Natural killer cell treated with Interleukin-12 subunit alpha and Interleukin-12 subunit beta and Interleukin-15 and Interleukin-18, amount 100 ng/mL, for 72 hours (primary cell): ENCODE results near the gene SLC16A6. TPM values are rescaled to one million over a fixed set of nuclear protein-coding genes. Genes with fewer than 3 reads are reported as not detected.
"Not testable (repeated sequence)": the region's sequence is repeated elsewhere in the genome, so short reads cannot be mapped to it uniquely, and the experiment has no call there.

Experiments
- ATAC-seq, 2 donors: fragments of 150-1000 bp; cut with Tn5 transposase in 1 of 2; sonication (Bioruptor Pico), chemical (Tn5 transposase) in 1 of 2; 2 replicates each; pipeline ENCODE4 v1.10.0; 2021
- DNase-seq: peaks from one replicate; pipeline ENCODE4 v3.0.0; 2022; ENCODE audit warnings: low spot score
- H3K27ac Mint-ChIP-seq, 2 donors: 1 replicate in 1 of 2; 2 replicates in 1 of 2; pipeline ENCODE4 v1.8.0; 2022; ENCODE audit warnings: mixed read lengths in 2 of 2, mild to moderate bottlenecking in 1 of 2, moderate library complexity in 1 of 2
- H3K27me3 Mint-ChIP-seq, 2 donors: 1 replicate in 1 of 2; 2 replicates in 1 of 2; pipeline ENCODE4 v1.8.0; 2022; ENCODE audit warnings: mixed read lengths in 2 of 2
- H3K36me3 Mint-ChIP-seq: one replicate; pipeline ENCODE4 v1.8.0; 2022; ENCODE audit warnings: mixed read lengths
- H3K4me1 Mint-ChIP-seq, 2 donors: 1 replicate in 1 of 2; 2 replicates in 1 of 2; pipeline ENCODE4 v1.8.0; 2022; ENCODE audit warnings: low read depth in 2 of 2, mixed read lengths in 2 of 2, mild to moderate bottlenecking in 1 of 2
- H3K4me3 Mint-ChIP-seq: one replicate; pipeline ENCODE4 v1.8.0; 2022; ENCODE audit warnings: mixed read lengths
- H3K9me3 Mint-ChIP-seq: 2 replicates; pipeline ENCODE4 v1.8.0; 2022; ENCODE audit warnings: mixed read lengths
- total RNA-seq, 2 donors: library from RNA; stranded (reverse); gene quantifications; one replicate each; pipeline ENCODE4 v1.2.3, GENCODE V29; 2022

Gene SLC16A6
- 1 to 10 TPM; 2.4 to 5.8 TPM for total RNA-seq

DNA sequence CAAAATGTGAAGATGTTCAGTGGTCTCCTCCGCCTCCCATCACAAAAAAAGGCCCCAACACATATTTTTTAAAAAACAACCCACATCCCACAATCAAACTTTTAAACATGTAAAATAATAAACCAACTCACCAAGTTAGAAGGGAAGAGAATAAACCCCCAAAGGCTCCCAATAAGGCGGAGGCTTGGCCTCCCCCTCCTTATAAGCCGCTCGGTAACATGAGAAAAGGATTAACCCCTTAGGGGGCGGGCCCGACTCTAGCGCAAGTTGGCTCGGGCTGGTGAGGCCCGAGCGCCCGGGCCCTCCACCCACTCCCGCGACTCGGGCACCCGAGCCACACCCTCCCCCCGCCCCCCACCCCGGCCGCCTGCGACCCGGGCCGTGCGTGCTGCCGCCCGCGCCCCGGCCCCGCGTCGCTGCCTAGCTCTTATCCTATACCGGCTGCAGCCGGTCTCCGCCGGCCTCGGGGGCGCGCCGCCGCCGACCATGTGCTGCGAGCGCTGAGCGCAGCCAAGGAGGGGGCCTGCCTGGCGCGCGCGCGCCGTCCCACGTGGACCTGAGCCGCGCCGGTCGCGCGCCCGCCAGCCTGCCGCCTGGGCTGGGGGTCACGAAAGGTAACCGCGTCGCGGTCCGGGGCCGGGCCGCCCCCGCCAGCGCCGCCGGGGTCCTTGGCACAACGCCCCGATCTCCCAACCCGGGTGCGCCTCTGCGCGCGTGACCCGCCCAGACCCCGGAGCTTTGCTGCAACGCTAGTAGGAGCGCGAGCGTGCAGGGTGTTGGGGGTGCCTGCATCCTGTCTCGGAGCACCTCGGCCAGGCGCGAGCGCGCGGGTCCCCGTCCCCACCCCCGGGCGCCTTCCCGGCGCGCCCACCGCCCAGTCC lies at the start of gene SLC16A6, which contains the start of gene ARSG:
SLC16A6 (minus strand) TSS at position 173 of the 881 bp plus-strand sequence. CDS start 12,807 bp downstream, outside the sequence.
ARSG (plus strand) TSS at position 541 of the 881 bp plus-strand sequence. CDS start 15,999 bp downstream, outside the sequence.
- Mint-ChIP-seq H3K4me3 (peak within 1 kb of the TSS; percentile 98), H3K27me3 (peaks cover 0 to 2% of the 10 kb centered on the region in 2 donors), H3K27ac (peak within 1 kb of the TSS; percentile 93 to 97), H3K9me3 (no peaks in the 10 kb centered on the region), H3K36me3 (no peaks in the 10 kb centered on the region), H3K4me1 (peaks cover 56 to 60% of the 10 kb centered on the region in 2 donors)
- DNase-seq: peak; percentile 79
- peak; percentile 75 to 78 for ATAC-seq

DNA sequence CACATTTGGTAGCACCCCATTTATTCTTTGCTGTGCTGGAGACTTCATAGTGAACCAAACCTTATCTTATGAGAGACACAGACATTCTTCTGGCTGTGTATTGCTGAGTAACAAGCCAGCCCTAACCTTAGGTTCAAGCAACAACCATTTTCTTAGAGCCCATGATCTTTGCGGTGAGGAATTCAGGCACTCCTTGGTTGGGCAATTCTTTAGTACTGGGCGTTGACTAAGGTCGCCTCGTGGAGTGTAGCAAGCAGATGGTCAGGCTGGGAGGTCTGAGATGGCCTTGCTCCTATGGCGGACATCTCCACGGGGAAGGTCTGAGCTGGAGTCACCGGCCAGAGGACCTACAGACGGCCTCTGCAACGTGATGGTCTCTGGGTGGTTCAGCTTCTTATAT lies 43.5 kb upstream of the SLC16A6 start:
- Mint-ChIP-seq H3K4me3 (no peak overlapping the region), H3K4me1 (peaks cover 0 to 4% of the 10 kb centered on the region in 2 donors), H3K27ac (no peak overlapping the region), H3K36me3 (peaks cover 11% of the 10 kb centered on the region), H3K9me3 (peaks cover 4% of the 10 kb centered on the region), H3K27me3 (no peaks in the 10 kb centered on the region)
- ATAC-seq (no peak), DNase-seq (no peak)

DNA sequence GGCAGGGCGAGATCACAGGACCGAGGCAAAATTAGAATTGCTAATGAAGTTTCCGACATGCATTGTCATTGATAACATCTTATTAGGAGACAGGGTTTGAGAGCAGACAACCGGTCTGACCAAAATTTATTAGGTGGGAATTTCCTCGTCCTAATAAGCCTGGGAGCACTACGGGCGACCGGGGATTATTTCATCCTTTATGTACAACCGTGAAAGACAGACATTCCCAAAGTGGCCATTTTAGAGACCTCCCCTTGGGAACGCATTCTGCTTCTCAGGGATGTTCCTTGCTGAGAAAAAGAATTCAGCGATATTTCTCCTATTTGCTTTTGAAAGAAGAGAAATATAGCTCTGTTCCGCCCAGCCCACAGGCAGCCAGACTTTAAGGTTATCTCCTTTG lies 41.0 kb upstream of the SLC16A6 start:
- H3K27me3 Mint-ChIP-seq, H3K4me3 Mint-ChIP-seq, H3K27ac Mint-ChIP-seq, H3K9me3 Mint-ChIP-seq, DNase-seq, ATAC-seq: not testable (repeated sequence)
- Mint-ChIP-seq H3K36me3 (peaks cover 11% of the 10 kb centered on the region), H3K4me1 (peaks cover 8 to 14% of the 10 kb centered on the region in 2 donors)

DNA sequence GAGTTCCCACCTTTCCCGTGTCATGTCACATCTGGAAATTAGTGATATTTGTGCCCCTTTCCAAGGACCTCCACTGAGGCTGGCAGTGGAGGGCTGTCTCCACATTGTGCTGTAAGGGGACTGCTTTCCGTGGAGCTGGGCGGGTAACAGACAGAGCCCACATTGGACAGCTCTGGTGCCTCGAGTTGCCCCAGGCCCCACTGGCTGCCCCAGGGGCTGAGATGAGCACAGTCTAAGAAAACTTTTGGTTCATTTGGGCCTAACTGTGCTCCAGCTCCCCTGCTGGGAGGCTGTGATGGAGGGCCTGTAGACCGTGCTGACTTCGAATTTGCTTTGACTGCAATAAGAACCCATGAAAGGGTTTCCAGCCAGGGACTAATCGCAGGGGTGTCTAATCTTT lies 38.4 kb upstream of the SLC16A6 start:
- no peak for DNase-seq
- H3K9me3 Mint-ChIP-seq: peaks cover 4% of the 10 kb centered on the region
- no peaks in the 10 kb centered on the region for H3K27me3 Mint-ChIP-seq
- H3K27ac Mint-ChIP-seq: no peak overlapping the region
- no peak overlapping the region for H3K4me3 Mint-ChIP-seq
- H3K4me1 Mint-ChIP-seq: peaks cover 20 to 22% of the 10 kb centered on the region in 2 donors
- H3K36me3 Mint-ChIP-seq: peaks cover 11% of the 10 kb centered on the region
- no peak for ATAC-seq

- Mint-ChIP-seq H3K27ac (no peak overlapping the region), H3K4me3 (no peak overlapping the region), H3K4me1 (peaks cover 20 to 25% of the 10 kb centered on the region in 2 donors), H3K9me3 (peaks cover 4% of the 10 kb centered on the region), H3K27me3 (no peaks in the 10 kb centered on the region), H3K36me3 (peaks cover 11% of the 10 kb centered on the region)
- DNase-seq (no peak), ATAC-seq (no peak)
These were observed 37.7 kb upstream of the SLC16A6 start for GRCh38 chr17:68328676-68329075.

- DNase-seq: no peak
- Mint-ChIP-seq H3K27ac (no peak overlapping the region), H3K4me1 (peaks cover 20 to 25% of the 10 kb centered on the region in 2 donors), H3K9me3 (peaks cover 4% of the 10 kb centered on the region), H3K36me3 (peaks cover 11% of the 10 kb centered on the region), H3K4me3 (no peak overlapping the region), H3K27me3 (no peaks in the 10 kb centered on the region)
- no peak for ATAC-seq
These were observed 37.1 kb upstream of the SLC16A6 start for GRCh38 chr17:68327823-68328557.

DNA sequence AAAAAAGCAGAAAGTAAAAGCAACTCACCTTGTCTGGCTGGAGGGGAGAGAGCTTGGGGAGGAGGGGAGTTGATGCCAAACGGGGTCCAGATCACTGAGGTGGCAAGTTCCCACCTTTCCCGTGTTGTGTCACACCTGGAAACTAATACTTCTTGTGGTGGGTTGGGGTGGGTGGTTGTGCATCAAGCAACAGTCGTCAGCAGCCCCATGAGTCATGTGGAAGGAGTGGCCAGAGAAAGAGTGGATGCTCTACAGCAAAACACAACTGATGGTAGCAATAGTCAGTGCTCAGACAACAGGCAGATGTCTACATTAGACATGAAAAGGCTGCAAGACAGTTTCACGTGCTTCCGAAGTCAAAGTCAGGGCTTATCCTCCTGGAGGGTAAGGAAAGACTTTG lies 35.8 kb upstream of the SLC16A6 start:
- Mint-ChIP-seq H3K4me1 (peaks cover 20 to 25% of the 10 kb centered on the region in 2 donors), H3K36me3 (peaks cover 9% of the 10 kb centered on the region), H3K9me3 (peaks cover 4% of the 10 kb centered on the region), H3K4me3 (no peak overlapping the region), H3K27me3 (no peaks in the 10 kb centered on the region), H3K27ac (no peak overlapping the region)
- ATAC-seq (no peak), DNase-seq (no peak)

GRCh38 chr17:68325961-68326360 lies 35.0 kb upstream of the SLC16A6 start:
- Mint-ChIP-seq H3K27me3 (no peaks in the 10 kb centered on the region), H3K27ac (no peak overlapping the region), H3K36me3 (peaks cover 7% of the 10 kb centered on the region), H3K9me3 (peaks cover 4% of the 10 kb centered on the region), H3K4me3 (no peak overlapping the region), H3K4me1 (peaks cover 20 to 25% of the 10 kb centered on the region in 2 donors)
- no peak for ATAC-seq
- no peak for DNase-seq

GRCh38 chr17:68324654-68325336 lies 33.9 kb upstream of the SLC16A6 start:
- Mint-ChIP-seq H3K9me3 (no peaks in the 10 kb centered on the region), H3K27me3 (no peaks in the 10 kb centered on the region), H3K4me3 (no peak overlapping the region), H3K27ac (no peak overlapping the region), H3K36me3 (no peaks in the 10 kb centered on the region), H3K4me1 (peaks cover 31 to 32% of the 10 kb centered on the region in 2 donors)
- ATAC-seq (no peak), DNase-seq (no peak)

GRCh38 chr17:68324114-68324513 lies 33.2 kb upstream of the SLC16A6 start:
- ATAC-seq (no peak), DNase-seq (no peak)
- Mint-ChIP-seq H3K4me1 (peaks cover 35 to 38% of the 10 kb centered on the region in 2 donors), H3K9me3 (no peaks in the 10 kb centered on the region), H3K27me3 (no peaks in the 10 kb centered on the region), H3K36me3 (no peaks in the 10 kb centered on the region), H3K27ac (no peak overlapping the region), H3K4me3 (no peak overlapping the region)

DNA sequence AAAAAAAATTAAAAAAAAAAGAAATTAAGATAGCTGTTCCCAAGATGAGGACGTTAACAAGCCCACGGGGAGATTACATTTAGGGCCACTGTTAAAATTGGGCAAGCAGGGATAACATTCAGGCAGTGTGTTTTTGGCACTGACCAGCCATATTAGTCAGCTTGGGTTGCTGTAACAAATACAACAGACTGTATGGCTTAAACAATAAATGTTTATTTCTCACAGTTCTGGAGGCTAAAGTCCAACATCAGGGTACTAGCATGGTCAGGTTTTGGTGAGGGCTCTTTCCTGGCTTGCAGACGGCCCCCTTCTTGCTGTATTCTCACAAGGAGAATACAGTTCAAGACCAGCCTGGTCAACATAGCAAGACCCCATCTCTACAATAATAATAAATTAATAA lies 31.7 kb upstream of the SLC16A6 start:
- Mint-ChIP-seq H3K4me3 (no peak overlapping the region), H3K4me1 (peaks cover 36 to 41% of the 10 kb centered on the region in 2 donors)

GRCh38 chr17:68321556-68321954 lies 30.6 kb upstream of the SLC16A6 start:
- H3K36me3 Mint-ChIP-seq: no peaks in the 10 kb centered on the region
- no peaks in the 10 kb centered on the region for H3K27me3 Mint-ChIP-seq
- peaks cover 40 to 42% of the 10 kb centered on the region in 2 donors for H3K4me1 Mint-ChIP-seq
- H3K4me3 Mint-ChIP-seq: no peak overlapping the region
- H3K9me3 Mint-ChIP-seq: no peaks in the 10 kb centered on the region
- no peak for DNase-seq
- no peak for ATAC-seq
- no peak overlapping the region for H3K27ac Mint-ChIP-seq

More for the DNA sequence above, 31.7 kb upstream of the SLC16A6 start:
- H3K27me3 Mint-ChIP-seq: no peaks in the 10 kb centered on the region
- no peak overlapping the region for H3K27ac Mint-ChIP-seq
- H3K9me3 Mint-ChIP-seq: no peaks in the 10 kb centered on the region
- no peak for ATAC-seq
- no peaks in the 10 kb centered on the region for H3K36me3 Mint-ChIP-seq
- DNase-seq: no peak

DNA sequence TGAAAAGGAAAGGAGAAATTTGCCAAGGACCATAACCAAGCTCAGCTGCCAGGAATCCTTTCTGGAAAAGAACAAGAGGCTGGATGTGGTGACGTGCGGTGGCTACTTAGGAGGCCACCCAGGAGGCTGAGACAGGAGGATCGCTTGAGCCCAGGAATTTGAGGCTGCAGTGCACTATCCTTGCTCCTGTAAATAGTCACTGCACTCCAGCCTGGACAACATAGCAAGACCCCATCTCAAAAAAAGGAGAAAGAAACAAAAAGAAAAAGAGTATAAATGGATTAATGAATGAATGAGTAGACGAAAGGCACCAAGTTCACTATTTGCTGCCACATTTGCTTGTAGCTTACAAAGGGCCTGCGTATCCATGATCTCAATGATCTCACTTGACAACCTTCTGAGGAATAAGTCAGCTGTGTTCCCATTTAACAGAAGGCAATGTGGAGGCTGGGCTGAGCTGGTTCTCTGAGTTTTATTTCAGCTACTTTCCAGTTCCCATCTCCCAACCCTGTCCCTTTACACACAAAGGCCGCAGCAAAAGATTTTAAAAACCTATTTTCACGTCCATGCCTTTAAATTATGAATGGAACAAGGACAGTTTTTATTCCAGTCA lies 30.1 kb upstream of the SLC16A6 start:
- Mint-ChIP-seq H3K4me3 (no peak overlapping the region), H3K27ac (no peak overlapping the region), H3K9me3 (peaks cover 3% of the 10 kb centered on the region), H3K4me1 (peaks cover 42 to 43% of the 10 kb centered on the region in 2 donors), H3K27me3 (no peaks in the 10 kb centered on the region), H3K36me3 (peaks cover 4% of the 10 kb centered on the region)
- ATAC-seq: no peak
- DNase-seq: no peak
